Fibroblast of lung (primary cell): ENCODE data around the gene WNK1.

Source experiments
- EZH2 ChIP-seq: IDR thresholded peaks from 2 replicates; pipeline ENCODE4 v1.5.1; 2012; ENCODE audit warnings: low read length, control low read depth, mild to moderate bottlenecking; ENCODE audit errors: missing control alignments
- TF ChIP-seq, protein P1 (sequence below), 2 donors: IDR thresholded peaks in 1 of 2; conservative IDR thresholded peaks in 1 of 2; 1 replicate in 1 of 2; 2 replicates in 1 of 2; pipeline ENCODE4 v1.5.1; 2011 to 2012; ENCODE audit warnings: low read length in 2 of 2, control low read depth in 1 of 2, inconsistent platforms in 1 of 2, low read depth in 1 of 2, mild to moderate bottlenecking in 1 of 2

DNA sequence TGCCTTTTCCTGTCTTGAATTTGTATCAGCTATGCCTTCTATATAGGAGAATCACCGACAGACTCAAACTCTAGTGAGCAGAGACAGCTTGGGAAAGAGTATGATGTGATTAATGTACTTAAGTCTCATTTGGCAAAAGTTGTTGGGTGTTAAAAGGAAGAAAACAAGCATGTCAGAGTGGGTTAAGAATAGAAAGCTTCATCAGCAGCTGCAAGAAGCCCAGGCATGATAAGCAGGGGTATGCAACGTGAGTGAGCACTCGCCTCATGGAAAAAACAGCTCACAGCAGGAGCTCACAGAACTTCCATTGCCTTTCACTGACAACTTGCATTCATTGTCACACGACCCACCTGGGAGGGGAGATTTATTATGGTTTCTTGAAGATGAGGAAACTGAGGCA is 35.9 kb upstream of the WNK1 start:
- TF ChIP-seq, protein P1, sequence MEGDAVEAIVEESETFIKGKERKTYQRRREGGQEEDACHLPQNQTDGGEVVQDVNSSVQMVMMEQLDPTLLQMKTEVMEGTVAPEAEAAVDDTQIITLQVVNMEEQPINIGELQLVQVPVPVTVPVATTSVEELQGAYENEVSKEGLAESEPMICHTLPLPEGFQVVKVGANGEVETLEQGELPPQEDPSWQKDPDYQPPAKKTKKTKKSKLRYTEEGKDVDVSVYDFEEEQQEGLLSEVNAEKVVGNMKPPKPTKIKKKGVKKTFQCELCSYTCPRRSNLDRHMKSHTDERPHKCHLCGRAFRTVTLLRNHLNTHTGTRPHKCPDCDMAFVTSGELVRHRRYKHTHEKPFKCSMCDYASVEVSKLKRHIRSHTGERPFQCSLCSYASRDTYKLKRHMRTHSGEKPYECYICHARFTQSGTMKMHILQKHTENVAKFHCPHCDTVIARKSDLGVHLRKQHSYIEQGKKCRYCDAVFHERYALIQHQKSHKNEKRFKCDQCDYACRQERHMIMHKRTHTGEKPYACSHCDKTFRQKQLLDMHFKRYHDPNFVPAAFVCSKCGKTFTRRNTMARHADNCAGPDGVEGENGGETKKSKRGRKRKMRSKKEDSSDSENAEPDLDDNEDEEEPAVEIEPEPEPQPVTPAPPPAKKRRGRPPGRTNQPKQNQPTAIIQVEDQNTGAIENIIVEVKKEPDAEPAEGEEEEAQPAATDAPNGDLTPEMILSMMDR (conservative IDR thresholded peaks at IDR 0.05 in 1 of 2, IDR thresholded peaks at IDR 0.05 in 1 of 2; ENCODE audit: low read depth in 1 of 2, low read length in 2 of 2): no peak
- TF ChIP-seq EZH2: no peak
